ENCODE measurements around the gene TUSC2.

Gene TUSC2

DNA sequence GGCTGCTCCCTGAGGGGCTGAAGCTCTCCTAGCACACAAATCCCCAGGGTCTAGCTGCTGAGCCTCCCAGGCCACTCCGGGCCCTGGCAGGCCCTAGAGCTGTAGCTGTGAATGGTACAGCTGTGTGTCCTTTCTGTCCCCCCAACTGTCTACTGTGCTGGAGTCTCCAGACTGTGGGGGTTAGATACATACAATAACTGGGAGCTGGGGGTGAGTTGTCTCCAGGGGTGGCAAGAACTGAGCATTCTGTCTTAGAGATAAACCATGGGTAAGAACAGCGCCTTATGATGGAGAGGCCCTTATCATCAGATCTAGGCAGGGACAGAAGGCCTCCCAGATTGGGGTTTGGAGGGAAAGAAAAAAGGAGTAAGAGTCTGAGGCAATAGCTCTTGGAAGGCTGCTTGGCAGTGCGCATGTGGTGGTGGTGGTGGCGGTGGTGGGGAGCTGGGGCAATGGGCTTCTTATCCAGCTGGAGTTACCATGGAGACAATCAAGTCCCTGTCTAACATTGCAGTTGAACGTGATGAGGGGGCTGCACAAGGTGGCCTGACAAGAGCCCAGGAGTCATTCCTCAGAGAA, 26.3 kb upstream of the TUSC2 start:
- no peak for DNase-seq

DNA sequence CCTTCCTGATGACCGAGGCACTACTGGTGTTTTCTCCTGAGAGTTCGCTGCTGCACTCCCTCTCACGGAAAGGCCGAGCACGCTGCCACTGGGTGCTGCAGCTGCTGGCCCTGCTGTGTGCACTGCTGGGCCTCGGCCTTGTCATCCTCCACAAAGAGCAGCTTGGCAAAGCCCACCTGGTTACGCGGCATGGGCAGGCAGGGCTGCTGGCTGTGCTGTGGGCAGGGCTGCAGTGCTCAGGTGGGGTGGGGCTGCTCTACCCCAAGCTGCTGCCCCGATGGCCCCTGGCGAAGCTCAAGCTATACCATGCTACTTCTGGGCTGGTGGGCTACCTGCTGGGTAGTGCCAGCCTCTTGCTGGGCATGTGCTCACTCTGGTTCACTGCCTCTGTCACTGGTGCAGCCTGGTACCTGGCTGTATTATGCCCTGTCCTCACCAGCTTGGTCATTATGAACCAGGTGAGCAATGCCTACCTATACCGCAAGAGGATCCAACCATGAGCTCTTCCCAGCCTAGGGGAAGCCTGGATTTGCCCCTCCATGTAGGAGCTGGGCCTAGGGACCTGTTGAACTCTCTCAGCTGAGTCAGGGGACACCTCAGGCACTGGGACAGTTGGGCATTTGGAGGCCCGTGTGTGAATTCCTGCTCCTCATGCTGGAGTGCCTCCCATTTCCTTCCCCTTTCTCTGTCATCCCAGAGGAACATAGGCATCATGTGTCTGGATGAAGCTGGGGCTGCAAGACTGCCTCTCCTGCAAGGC, 25.4 kb upstream of the TUSC2 start:
- DNase-seq = no peak

- DNase-seq = no peak
These were observed 24.8 kb upstream of the TUSC2 start for GRCh38 chr3:50352781-50353180.

- no peak for DNase-seq
These were observed 23.3 kb upstream of the TUSC2 start for GRCh38 chr3:50351323-50351697.

DNA sequence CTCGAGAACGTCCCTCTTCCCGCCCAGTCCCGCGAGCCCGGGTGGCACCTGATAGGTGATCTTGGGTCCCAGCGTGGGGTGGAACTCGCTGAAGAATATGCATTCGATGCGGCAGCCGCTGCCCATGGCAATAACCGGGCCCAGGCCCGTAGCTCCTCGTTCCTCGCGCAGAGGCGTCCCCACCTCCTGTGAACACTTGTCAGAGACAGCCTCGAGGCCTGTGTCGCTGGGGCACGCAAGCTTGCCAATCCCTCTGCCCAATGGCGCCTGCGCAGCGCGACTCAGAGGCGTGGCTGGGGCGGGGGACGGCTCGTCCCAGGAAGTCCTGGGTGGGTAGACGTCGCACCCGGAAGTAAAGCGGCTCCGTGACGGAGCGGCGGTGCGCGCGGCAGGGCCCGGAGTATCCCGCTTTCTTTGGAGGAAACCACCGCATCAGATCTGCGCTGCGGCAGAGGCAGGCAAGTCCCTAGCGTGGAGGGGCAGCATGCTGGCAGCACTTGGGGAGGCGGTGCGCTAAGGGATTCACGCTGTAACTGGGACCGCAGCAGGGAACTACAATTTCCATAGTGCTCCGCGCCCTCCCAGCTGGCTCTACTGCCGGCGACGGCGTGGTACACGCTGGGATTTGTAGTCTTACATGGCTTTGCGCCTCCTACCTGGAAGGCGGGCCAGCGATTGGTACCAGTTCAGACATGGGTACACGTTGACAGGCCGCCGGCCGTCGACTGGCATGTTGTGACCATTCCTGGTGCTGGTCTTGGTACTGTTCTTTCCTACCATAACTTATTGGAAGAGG, 22.7 kb upstream of the TUSC2 start, which contains the start of the genes CYB561D2 and NPRL2:
Gene CYB561D2, plus strand, starts transcription at position 336 of the 796 bp plus-strand sequence. CDS start 572 bp downstream, outside the sequence.
Gene NPRL2, minus strand, starts transcription at position 249 of the 796 bp plus-strand sequence. Its CDS starts 123 bp downstream, at position 126.
- DNase-seq = peak; percentile 98

GRCh38 chr3:50350213-50350526, 22.1 kb upstream of the TUSC2 start:
- DNase-seq = no peak

- peak; percentile 87 for DNase-seq
These were observed 19.3 kb upstream of the TUSC2 start for GRCh38 chr3:50347187-50347813.

DNA sequence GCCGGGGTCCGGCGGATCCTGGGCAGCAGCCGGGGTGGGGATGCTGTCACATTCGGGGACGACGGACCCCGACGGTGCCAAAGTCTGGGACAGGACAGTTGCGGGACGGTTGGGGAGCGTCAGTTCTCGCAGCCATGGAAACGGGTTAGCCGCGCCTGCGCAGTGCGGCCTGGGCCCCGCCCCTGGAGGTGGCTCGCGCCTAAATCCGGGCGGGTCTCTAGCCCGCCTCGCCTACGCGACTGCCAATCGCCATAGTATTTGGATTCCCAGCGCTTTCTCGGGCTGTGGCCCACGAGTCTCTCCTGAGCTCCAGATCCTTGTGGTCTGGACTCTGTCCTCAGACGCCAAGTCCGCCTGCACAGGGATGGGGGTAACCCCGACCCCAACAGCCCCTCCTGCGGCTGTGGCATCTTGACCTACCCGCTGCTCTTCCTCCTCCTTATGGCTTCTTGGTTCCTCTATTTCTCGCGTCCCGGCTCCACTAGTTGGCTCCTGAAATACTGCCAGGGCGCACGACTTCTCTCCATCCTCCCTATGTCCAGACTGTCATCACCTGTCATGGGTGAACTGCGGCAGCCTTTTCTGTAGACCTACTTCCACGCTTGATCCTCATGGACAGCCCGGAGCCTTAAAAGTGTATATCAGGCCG, 17.7 kb upstream of the TUSC2 start, which contains the start of gene ZMYND10:
Gene ZMYND10, minus strand, starts transcription at position 147 of the 649 bp plus-strand sequence. CDS start 153 bp downstream, outside the sequence.
- peak; percentile 81 for DNase-seq

DNA sequence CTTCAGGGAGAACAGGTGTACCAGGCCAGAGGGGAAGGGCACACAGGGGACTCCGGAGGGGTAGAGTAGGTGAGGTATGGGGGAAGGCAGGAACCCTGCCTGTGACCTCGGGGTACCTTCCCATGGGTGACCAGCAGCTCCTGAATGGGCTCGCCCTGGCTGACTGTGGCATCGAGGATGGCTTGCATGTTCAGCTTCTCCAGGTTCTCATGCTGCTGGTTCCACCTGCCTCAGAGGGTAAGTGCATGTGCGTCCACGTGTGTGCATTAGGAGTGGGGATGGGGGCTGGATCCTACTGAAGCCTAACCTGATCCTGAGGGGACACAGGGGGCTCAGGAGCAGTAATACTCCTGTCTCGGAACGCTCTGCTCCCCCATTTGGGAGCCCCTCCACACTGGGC, 17.0 kb upstream of the TUSC2 start:
- no peak for DNase-seq

DNA sequence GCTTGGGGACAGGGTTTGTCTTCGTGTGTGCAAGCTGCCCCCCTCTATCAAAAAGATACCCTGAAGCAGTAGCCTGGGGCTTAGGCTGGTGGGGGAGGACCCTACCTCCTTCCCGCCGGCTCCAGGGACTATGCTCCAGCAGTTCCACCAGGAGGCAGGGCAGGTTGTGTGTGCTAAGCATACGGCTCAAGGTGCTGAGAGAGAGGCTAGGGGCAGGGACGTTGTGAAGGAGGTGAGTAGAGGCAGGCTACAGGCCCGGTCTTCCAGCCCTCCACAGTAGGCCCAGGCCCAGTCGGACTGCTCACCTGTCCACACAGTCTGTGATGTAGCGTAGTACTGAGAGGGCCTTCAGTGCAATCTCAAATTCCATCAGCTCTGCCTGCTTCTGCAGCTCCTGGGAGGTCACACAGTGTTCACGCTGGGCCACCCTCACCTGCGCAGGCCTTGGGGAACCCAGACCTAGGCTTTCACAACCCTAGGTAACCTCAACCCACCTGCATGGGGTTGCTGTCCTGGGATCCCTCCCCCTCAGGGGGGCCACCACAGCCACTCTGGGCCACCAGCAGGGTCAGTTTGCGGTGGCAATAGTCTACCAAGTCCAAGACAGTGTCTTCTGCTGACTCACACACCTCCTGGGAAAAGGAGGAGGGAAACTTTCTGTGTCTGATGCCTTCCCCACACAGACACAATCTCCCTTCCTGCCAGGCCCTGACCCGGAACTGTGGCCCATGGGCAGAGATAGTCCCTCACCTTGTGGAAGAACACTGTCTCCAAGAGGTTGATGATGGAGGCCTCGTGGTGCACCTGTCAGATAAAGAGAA, 15.0 kb upstream of the TUSC2 start:
- DNase-seq = no peak

GRCh38 chr3:50341996-50342650, 14.1 kb upstream of the TUSC2 start:
- DNase-seq = no peak

- DNase-seq = no peak
These were observed 13.5 kb upstream of the TUSC2 start for GRCh38 chr3:50341537-50341936.

DNA sequence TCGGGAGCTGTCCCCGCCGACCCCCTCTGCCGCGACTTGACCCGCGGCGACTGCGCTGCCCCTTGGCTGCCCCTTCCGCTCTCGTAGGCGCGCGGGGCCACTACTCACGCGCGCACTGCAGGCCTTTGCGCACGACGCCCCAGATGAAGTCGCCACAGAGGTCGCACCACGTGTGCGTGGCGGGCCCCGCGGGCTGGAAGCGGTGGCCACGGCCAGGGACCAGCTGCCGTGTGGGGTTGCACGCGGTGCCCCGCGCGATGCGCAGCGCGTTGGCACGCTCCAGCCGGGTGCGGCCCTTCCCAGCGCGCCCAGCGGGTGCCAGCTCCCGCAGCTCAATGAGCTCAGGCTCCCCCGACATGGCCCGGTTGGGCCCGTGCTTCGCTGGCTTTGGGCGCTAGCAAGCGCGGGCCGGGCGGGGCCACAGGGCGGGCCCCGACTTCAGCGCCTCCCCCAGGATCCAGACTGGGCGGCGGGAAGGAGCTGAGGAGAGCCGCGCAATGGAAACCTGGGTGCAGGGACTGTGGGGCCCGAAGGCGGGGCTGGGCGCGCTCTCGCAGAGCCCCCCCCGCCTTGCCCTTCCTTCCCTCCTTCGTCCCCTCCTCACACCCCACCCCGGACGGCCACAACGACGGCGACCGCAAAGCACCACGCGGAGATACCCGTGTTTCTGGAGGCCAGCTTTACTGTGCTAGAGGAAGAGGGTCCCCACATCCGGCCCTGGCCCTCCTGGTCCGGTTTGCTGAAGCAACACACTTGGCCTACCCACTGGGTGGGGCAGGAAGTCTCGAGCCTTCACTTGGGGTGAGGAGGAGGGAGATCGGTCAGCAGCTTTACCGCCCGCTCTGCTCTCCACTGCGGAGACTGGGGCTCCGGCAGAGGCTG, 12.7 kb upstream of the TUSC2 start, which contains the start of gene RASSF1:
Gene RASSF1, minus strand, starts transcription at position 389 of the 882 bp plus-strand sequence. Its CDS starts 31 bp downstream, at position 358.
- peak; percentile 76 for DNase-seq

GRCh38 chr3:50340147-50340447, 12.1 kb upstream of the TUSC2 start:
- no peak for DNase-seq

DNA sequence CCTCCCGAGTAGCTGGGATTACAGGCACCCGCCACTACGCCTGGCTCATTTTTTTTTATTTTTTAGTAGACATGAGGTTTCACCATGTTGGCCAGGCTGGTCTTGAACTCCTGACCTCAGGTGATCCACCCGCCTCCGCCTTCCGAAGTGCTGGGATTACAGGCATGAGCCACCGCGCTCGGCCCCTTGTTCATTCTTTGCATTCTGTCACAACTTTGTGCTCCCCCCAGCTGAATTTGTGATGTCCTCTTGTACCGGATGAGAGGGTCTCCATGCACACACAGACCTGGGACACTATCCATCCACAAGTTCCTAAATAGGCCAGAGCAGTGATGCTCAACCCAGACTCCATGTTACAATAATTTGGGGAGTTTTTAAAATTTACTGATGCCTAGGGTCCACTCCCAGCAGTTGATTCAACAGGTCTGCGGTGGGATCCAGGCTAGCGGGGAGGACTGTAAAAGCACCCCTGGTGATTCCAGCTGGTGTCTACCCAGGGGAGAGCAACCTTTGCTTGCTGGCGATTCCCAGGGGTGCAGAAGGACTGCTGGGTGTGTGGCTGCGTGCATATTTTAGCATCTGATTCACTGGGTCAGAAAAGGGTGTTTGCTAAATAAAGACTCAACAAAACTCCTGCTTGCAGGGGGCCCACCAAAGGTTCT, 11.6 kb upstream of the TUSC2 start:
- no peak for DNase-seq

- no peak for DNase-seq
These were observed 10.9 kb upstream of the TUSC2 start for GRCh38 chr3:50338965-50339364.

DNA sequence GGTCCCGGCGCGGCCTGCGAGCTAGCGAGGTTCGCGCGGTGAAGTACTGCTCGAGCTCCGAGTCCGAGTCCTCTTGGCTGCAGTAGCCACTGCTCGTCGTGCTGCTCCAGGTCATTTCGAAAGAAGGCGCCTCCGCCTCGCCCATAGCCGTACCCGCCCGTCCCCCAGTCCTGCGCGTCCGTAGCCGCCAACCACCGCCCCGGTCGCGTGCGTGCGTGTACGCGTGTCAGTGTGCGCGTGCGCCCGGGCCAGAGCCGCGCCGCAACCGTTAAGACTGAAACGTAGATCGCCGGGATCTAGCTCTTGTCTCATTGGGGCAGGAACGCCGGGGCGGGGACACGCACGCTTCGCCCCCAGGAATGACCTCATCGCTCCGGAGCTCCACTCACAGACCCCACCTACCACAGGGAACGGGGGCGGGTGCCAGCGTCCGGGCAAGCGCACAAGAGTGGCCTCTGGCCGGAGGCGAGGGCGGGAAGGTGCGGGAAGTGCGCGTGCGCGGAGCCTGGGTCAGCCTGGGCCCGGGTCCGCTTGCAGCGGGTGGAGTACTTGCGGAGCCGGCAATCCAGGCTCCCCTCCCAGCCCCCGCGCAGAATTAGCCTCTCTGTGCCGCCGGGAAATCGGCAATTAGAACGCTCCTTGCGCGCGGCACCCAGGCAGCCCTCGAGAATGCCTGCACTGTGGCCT, 9.3 kb upstream of the TUSC2 start:
- peak; percentile 95 for DNase-seq

DNA sequence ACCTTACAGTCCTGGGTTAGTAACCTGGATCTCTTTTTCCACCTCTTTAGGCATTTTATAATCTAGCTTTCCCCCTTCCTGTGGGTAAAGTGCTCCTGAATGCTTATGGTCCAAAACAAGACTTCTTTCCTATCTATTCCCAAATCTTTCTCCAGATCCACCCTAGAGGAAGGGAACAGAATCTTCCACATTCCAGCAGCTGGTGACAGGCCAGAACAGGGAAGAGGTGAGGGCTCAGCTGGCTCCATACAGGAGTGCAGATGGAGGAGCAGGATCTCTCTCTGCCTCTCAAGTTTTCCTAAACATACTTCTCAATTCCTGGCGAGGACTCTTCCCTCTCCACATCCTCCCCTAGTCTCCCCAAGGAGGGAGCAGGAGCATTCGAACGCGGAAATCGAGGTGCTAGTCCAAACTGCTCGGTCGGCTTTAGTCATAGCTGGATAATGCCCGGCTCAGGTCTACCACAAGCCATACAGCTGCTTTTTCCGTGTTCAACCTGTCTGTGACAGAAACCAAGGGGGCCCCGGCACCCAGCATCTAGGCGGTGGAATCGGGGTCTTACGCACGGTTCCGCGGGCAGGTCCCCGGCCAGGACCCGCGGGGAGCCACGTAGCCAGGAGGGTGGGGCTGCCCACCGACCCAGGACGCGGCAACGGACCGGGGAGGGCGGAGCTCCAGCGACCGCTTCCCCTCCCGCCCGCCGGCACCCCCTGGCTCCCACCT, 8.6 kb upstream of the TUSC2 start:
- no peak for DNase-seq

Data from CD4-positive, alpha-beta T cell treated with Interleukin-12 subunit alpha and Interleukin-12 subunit beta, for 1 hour (primary cell).